HEK293T (cell line): Measurements from ENCODE around the gene COG3.

Experiments
- CTCF ChIA-PET: fragments of 350-600 bp; formaldehyde crosslinking; extraction: SDS; loops from one replicate; lab custom pipeline; 2021; ENCODE audit warnings: antibody characterized with exemption, inconsistent platforms; lab: Yijun Ruan, JAX
- POLR2A ChIA-PET: fragments of 350-600 bp; formaldehyde crosslinking; extraction: SDS; loops from one replicate; lab custom pipeline; 2020; ENCODE audit warnings: antibody characterized with exemption, inconsistent platforms; lab: Yijun Ruan, JAX
- DNase-seq: peaks from one replicate; pipeline ENCODE4 v3.0.0; 2012; ENCODE audit warnings: mixed read lengths; ENCODE audit errors: extremely low spot score
- ARNT ChIP-seq: fragments of 450-650 bp; IDR thresholded peaks from 2 replicates; pipeline ENCODE4 v1.6.1; 2017; ENCODE audit warnings: mild to moderate bottlenecking
- BHLHE40 ChIP-seq: fragments of 450-650 bp; IDR thresholded peaks from 2 replicates; pipeline ENCODE4 v1.6.1; 2016; ENCODE audit warnings: mild to moderate bottlenecking, moderate library complexity, borderline replicate concordance
- CTBP1 ChIP-seq: fragments of 450-650 bp; IDR thresholded peaks from 2 replicates; pipeline ENCODE4 v1.6.1; 2016; ENCODE audit warnings: borderline replicate concordance
- ELF4 ChIP-seq: fragments of 450-650 bp; IDR thresholded peaks from 2 replicates; pipeline ENCODE4 v1.6.1; 2017; ENCODE audit warnings: antibody characterized with exemption
- FOXA1 ChIP-seq: fragments of 450-650 bp; IDR thresholded peaks from 2 replicates; pipeline ENCODE4 v1.6.1; 2016; ENCODE audit warnings: mild to moderate bottlenecking
- FOXK2 ChIP-seq: fragments of 450-650 bp; IDR thresholded peaks from 2 replicates; pipeline ENCODE4 v1.6.1; 2016; ENCODE audit warnings: mild to moderate bottlenecking
- FOXM1 ChIP-seq: fragments of 450-650 bp; IDR thresholded peaks from 2 replicates; pipeline ENCODE4 v1.6.1; 2017; ENCODE audit warnings: mild to moderate bottlenecking, borderline replicate concordance
- HDGF ChIP-seq: fragments of 450-650 bp; IDR thresholded peaks from 2 replicates; pipeline ENCODE4 v1.6.1; 2017; ENCODE audit warnings: antibody characterized with exemption, borderline replicate concordance
- L3MBTL2 ChIP-seq: fragments of 450-650 bp; conservative IDR thresholded peaks from 2 replicates; pipeline ENCODE4 v1.6.1; 2016; ENCODE audit warnings: mild to moderate bottlenecking
- LEF1 ChIP-seq: fragments of 450-650 bp; IDR thresholded peaks from 2 replicates; pipeline ENCODE4 v1.6.1; 2017; ENCODE audit warnings: mild to moderate bottlenecking, borderline replicate concordance
- NFRKB ChIP-seq: fragments of 450-650 bp; IDR thresholded peaks from 2 replicates; pipeline ENCODE4 v1.6.1; 2016; ENCODE audit warnings: mild to moderate bottlenecking, moderate library complexity
- PKNOX1 ChIP-seq: fragments of 450-650 bp; IDR thresholded peaks from 2 replicates; pipeline ENCODE4 v1.6.1; 2016
- SP1 ChIP-seq: fragments of 450-650 bp; IDR thresholded peaks from 2 replicates; pipeline ENCODE4 v1.6.1; 2017
- SUZ12 ChIP-seq: fragments of 450-650 bp; IDR thresholded peaks from 2 replicates; pipeline ENCODE4 v1.6.1; 2016; ENCODE audit warnings: mild to moderate bottlenecking
- TARDBP ChIP-seq: fragments of 450-650 bp; IDR thresholded peaks from 2 replicates; pipeline ENCODE4 v1.6.1; 2016
- ZNF384 ChIP-seq: fragments of 450-650 bp; IDR thresholded peaks from 2 replicates; pipeline ENCODE4 v1.6.1; 2016

The COG3 gene

GRCh38 chr13:45521297-45521696 lies 56.6 kb downstream of the COG3 start:
- CTCF ChIA-PET: no interaction called here
- DNase-seq: no peak
- POLR2A ChIA-PET: no interaction called here

GRCh38 chr13:45522571-45522970 lies 57.8 kb downstream of the COG3 start:
- CTCF ChIA-PET: no interaction called here
- TF ChIP-seq LEF1: no peak
- TF ChIP-seq PKNOX1: no peak
- TF ChIP-seq FOXM1: no peak
- TF ChIP-seq ZNF384: no peak
- TF ChIP-seq NFRKB: no peak
- TF ChIP-seq FOXA1: no peak
- no peak for TF ChIP-seq ELF4
- TF ChIP-seq BHLHE40: no peak
- no peak for TF ChIP-seq ARNT
- no peak for TF ChIP-seq HDGF
- no peak for TF ChIP-seq TARDBP
- no peak for TF ChIP-seq CTBP1
- TF ChIP-seq SP1: no peak
- no peak for DNase-seq
- POLR2A ChIA-PET: no interaction called here

More at GRCh38 chr13:45521297-45521696, 56.6 kb downstream of the COG3 start:
- TF ChIP-seq FOXM1 (no peak), ELF4 (no peak), SUZ12 (no peak), NFRKB (no peak), PKNOX1 (no peak), SP1 (no peak), BHLHE40 (no peak), HDGF (no peak)

GRCh38 chr13:45527699-45528462 lies 63.1 kb downstream of the COG3 start:
- CTCF ChIA-PET: no interaction called here
- no peak for DNase-seq
- POLR2A ChIA-PET: no interaction called here

GRCh38 chr13:45529758-45530157 lies 65.0 kb downstream of the COG3 start:
- CTCF ChIA-PET: no interaction called here
- TF ChIP-seq CTBP1 (no peak), L3MBTL2 (no peak)
- POLR2A ChIA-PET: no interaction called here
- no peak for DNase-seq

More at GRCh38 chr13:45527699-45528462, 63.1 kb downstream of the COG3 start:
- no peak for TF ChIP-seq FOXA1
- no peak for TF ChIP-seq ZNF384
- TF ChIP-seq SUZ12: no peak
- no peak for TF ChIP-seq PKNOX1
- no peak for TF ChIP-seq NFRKB
- TF ChIP-seq CTBP1: no peak
- no peak for TF ChIP-seq FOXM1

- no peak for DNase-seq
- TF ChIP-seq HDGF: no peak
- TF ChIP-seq SP1: no peak
- no peak for TF ChIP-seq ELF4
- TF ChIP-seq ZNF384: no peak
- no peak for TF ChIP-seq FOXA1
- TF ChIP-seq LEF1: no peak
- no peak for TF ChIP-seq NFRKB
- no peak for TF ChIP-seq FOXM1
- no peak for TF ChIP-seq FOXK2
- TF ChIP-seq PKNOX1: no peak
- no peak for TF ChIP-seq CTBP1
- TF ChIP-seq TARDBP: no peak
- TF ChIP-seq ARNT: no peak
- no peak for TF ChIP-seq SUZ12
- POLR2A ChIA-PET: no interaction called here
- CTCF ChIA-PET: no interaction called here
These were observed 69.9 kb downstream of the COG3 start for GRCh38 chr13:45534604-45535003.

- POLR2A ChIA-PET: no interaction called here
- no peak for DNase-seq
- CTCF ChIA-PET: no interaction called here
- no peak for TF ChIP-seq CTBP1
- no peak for TF ChIP-seq SUZ12
- no peak for TF ChIP-seq BHLHE40
- TF ChIP-seq FOXM1: no peak
- no peak for TF ChIP-seq LEF1
- no peak for TF ChIP-seq TARDBP
These were observed 71.5 kb downstream of the COG3 start for GRCh38 chr13:45536224-45536623.
